HS-5 (cell line): ENCODE data around the gene MPIG6B.

Experiments
- DNase-seq: peaks from one replicate; pipeline ENCODE4 v3.0.0-alpha.2; 2012; ENCODE audit warnings: low read depth

Gene MPIG6B

DNA sequence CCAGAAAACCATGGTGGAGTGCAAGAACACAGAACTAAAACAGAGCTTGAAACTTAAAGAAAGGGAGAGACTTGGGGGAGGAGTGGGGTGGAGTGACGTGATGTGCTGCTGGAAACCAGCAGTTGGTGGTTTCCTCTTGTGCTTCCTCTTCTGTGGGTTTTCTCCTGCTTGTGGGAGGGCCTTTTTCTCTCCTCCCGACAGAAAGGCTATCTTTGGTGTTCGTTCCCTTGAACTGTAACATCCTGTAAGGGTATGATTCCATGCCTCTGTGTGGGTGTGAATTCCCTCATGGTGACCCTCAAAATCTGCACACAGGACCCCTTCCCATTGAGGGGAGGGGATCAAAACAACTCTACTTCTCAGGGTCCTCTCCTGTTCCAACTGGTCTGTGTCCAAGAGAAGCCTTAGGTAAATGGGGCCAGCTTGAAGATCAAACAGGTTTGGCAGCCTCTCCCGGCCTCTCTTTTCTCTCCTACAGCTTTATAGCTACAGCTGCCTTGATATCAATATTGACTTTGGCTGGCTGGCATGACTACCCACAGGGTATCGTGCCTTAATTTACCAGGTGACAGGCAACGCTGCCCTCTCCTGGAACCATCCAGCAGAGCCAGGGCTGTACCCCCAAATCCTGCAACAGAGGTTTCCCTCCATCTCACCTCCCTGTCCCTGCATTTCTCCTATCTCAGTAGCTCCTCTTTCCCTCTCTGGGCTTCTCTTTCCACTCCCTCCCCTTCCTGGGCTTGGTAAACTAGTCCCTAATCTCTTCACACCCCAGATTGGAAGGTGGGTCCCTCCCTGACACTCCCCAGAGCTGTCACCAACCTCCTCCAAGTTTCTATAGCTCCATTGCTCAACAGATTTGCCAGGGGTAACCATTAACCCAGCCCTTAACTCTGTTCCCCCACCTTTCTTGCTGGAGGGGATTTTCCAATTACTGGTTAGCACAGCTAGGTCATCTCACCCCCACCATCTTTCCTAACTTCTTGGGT, 15.1 kb downstream of the MPIG6B start:
- peak; percentile 68 for DNase-seq

DNA sequence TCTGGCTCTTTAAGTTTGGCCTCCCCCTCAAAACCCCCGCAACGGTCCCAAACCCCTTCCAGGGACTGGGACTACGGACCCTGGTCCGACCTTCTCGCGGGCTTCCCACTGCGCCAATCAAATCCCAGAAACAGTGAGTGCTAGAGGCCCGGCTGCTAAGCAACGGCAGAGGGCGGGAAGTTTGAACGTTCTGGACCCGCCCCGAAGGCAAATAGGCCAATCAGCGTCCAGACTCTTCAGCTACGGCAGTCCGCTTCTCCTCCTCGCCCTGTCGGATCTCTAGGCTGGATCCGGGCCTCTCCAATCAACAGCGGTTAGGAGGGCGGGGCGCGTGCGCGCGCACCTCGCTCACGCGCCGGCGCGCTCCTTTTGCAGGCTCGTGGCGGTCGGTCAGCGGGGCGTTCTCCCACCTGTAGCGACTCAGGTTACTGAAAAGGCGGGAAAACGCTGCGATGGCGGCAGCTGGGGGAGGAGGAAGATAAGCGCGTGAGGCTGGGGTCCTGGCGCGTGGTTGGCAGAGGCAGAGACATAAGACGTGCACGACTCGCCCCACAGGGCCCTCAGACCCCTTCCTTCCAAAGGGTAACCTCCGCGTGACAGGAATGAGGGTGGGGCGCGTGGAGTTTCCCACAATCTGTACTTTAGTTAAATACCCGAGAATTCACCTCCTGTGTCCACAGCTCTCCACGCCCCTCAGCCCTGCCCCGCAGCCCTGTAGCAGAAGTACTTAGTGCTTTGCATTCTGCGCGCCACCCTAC, 16.6 kb downstream of the MPIG6B start, which contains the start of gene MSH5:
TSS of gene MSH5 (plus strand) at position 367 of the 758 bp plus-strand sequence. CDS start 462 bp downstream, outside the sequence.
- peak; percentile 97 for DNase-seq

DNA sequence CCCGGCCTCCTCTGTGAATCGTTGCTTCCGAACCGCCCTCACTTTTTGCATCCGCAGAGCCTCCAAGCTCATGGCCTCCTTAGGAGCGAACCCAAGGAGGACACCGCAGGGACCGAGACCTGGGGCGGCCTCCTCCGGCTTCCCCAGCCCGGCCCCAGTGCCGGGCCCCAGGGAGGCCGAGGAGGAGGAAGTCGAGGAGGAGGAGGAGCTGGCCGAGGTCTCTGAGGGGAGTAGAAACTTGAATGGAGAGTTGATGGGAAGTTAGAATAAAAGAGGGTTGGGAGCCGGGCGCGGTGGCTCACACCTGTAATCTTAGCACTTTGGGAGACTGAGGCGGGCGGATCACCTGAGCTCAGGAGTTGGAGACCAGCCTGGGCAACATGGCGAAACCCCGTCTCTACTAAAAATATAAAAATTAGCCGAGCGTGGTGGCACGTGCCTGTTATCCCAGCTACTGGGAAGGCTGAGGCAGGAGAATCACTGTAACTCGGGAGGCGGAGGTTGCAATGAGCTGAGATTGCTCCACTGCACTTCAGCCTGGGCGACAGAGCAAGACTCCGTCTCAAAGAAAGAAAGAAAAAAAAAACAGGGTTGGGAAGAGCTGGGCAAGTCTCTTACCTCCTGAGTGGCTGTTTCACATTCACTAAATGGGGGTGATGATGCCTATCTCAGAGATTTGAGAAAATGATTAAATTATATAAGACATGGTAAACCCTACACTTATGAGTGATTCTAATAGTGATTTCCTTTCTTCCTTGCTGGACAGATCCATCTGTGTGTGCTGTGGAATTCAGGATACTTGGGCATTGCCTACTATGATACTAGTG, 17.4 kb downstream of the MPIG6B start:
- no peak for DNase-seq

DNA sequence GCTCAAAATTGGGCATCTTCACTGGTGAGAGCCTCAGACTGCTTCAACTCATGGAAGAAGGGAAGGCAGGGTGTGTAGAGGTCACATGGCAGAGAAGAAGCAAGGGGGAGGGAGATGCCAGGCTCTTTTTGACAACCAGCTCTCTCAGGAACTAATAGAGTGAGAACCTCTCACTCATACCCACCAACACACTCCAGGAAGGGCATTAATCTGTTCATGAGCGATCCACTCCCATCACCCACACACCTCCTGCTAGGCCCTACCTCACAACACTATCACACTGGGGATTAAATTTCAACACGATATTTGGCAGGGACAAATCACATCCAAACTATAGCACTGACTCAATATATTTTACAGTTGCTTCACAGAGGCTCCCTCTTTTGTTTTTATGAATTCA, 18.6 kb downstream of the MPIG6B start:
- no peak for DNase-seq

DNA sequence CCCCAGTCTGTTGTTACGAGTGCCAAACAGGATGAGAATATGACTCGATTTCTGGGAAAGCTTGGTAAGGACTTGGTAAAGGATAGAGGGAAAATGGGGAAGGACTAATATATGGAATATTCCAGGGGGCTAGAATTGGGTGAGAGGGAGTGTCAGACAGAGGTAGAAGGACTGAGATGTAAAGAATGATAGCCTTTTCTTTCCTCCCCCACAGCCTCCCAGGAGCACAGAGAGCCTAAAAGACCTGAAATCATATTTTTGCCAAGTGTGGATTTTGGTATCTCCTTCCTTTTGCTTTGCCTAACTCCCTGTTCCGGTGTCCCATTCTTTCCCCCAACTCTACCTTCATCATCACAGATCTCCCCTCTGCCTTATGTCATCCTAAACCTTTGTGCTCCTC, 19.7 kb downstream of the MPIG6B start:
- DNase-seq: no peak

DNA sequence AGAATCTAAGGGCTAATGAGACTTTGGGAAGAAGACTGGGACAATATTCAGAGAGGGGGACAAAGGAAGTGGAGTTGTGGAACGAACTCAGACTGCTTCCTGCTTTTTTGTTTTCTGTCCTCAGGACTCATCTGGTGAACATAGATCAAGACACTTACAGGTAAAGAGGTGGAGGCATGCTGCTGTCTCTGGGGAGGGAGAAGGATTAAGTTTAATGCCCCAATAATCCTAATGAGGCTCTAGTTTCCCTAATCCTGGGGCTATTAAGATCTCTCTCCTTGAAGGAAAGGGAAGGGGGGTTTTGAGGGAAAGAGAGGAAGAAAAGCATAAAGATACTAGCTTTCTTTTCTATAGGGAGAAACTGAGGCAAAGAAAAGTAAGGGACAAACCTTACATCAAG, 21.2 kb downstream of the MPIG6B start:
- DNase-seq: no peak

DNA sequence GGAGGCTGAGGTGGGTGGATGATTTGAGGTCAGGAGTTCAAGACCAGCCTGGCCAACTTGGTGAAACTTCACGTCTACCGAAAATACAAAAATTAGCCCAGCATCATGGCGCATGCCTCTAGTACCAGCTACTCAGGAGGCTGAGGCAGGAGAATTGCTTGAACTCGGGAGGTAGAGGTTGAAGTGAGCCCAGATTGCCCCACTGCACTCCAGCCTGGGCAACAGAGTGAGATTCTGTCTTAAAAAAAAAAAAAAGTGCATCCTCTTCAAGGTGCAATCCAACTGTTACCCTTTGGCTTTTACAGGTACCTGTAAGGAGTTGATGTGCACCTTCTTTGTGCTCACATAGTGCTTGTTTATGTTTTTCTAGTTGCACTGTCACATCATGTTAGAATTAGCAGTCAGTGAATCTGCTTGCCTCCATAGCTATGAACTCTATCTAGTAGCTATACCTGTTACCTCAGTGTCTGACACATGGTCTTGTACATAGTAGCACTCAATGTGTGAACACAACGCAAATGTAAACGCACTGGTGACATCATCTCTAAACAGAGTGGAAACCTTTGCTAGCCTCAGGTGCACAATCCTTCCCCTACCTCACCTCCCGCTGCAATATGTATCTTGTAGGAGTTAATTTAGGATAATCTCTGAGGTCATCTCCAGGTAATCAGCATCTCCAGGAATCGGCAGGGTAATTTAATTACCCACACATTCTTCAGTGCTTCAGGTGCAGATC, 26.3 kb downstream of the MPIG6B start:
- no peak for DNase-seq

DNA sequence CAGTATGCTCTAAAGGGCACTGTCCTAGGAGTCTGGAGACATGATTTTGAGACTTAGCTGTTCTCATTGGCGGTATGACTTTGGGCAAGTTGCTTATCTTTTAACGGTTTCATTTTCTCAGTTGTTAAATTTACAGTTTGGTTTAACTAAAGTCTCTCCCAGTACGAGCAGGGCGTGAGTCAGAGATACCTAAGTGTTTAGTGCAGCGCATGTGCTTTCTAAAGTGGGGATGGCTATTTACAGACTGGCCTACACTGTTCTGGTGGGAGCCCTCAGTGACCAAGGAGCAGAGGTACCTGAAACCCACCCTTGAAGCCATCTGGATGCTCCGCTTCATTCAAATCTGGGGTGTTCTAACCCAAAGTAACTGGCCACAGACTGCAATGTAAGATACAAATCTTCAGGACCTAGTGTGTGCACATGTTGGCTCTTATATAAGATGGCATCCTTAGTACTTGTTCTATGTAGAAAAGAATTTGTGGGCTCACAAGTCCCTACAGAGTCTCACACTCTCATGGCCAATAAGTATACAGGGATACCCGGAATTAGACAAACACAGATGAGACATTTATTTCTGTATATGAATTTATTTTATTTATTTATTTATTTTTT, 27.3 kb downstream of the MPIG6B start:
- no peak for DNase-seq

DNA sequence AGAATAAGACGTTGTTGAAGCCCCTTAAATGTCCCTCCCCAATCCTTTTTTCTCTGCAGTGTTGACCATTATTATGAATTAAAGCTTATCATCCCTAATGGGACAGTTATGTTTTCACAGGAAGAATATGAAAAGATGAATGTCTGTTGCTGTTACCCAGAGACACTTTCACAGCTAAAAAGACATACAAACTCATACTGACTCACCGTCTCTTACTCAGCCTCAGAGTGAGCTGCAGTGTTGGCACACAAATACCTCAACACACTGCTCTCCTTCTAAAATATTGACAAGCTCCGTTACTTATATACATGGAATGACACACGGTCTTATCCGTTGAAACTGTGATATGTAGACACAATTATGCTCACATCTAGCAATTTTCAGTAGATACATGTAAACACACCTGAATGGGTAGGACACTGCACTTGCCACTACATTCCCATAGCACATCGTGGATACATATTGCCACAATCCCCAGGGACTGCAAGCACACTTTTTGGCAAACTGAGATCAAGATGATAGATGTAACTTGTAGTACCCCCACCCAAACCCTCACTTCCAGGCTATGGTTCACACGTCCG, 29.7 kb downstream of the MPIG6B start:
- no peak for DNase-seq

DNA sequence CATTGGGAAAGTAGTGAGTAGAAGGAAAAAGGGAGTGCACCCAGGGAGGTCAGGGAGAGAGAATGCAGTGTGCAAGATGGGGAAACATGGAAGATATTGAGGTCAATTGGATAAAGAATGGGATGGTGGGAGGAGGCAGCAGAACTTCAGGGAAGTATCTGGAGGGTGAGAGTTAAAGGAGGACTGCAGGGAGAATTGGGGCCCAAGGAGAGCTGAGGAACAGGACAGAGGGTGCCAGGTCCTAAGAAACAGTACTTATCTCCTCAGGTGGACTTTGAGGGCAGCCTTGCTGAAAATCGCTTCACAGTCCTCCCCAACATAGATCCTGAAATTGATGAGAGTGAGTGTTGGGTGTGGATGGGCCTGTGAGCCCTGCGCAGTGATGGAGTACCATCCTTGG, 35.1 kb downstream of the MPIG6B start:
- DNase-seq: no peak

DNA sequence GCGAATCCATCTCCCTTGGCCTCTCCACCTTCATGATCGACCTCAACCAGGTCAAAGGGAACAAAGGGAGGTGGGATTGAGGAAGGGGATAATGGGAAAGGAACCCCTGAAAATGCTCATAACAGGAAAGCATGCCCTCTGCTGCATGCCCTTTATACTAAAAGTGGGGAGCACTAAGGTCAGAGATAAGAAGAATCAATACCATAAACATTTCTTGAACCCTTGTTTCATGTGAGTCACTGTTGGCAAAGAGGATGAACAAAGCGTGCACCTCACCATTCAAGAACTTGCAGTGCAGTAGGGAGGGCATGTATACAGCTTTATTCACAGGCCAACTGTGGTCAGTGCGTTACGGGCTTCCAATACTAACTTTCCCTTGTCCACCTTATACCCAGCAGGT, 37.6 kb downstream of the MPIG6B start:
- no peak for DNase-seq

DNA sequence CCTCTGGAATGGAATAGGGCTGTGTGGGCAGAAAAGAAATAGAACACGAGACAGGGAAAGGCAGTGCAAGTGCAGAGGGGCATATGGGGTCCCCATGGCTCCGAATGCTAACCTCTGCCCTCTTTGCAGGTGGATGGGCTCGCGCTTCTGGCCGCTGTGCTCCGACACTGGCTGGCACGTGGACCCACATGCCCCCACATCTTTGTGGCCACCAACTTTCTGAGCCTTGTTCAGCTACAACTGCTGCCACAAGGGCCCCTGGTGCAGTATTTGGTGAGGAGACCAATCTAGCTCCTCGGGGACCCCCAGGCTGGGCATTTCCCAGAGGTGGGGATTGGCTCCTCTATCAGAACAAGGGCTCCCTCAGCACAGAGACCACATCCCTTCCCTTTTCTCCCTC, 38.2 kb downstream of the MPIG6B start:
- DNase-seq: no peak

DNA sequence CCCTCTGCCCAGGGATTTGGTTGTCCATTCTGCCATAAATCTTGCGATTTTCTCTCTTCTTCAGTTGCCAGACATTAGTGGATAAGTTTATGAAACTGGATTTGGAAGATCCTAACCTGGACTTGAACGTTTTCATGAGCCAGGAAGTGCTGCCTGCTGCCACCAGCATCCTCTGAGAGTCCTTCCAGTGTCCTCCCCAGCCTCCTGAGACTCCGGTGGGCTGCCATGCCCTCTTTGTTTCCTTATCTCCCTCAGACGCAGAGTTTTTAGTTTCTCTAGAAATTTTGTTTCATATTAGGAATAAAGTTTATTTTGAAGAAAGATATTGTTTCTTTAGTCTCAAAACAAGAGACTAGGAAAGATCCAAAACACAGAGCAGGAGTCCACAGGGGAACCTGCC, 39.2 kb downstream of the MPIG6B start, which contains the start of gene SAPCD1:
TSS of gene SAPCD1 (plus strand) at position 301 of the 400 bp plus-strand sequence. CDS start 399 bp downstream, outside the sequence.
- no peak for DNase-seq

DNA sequence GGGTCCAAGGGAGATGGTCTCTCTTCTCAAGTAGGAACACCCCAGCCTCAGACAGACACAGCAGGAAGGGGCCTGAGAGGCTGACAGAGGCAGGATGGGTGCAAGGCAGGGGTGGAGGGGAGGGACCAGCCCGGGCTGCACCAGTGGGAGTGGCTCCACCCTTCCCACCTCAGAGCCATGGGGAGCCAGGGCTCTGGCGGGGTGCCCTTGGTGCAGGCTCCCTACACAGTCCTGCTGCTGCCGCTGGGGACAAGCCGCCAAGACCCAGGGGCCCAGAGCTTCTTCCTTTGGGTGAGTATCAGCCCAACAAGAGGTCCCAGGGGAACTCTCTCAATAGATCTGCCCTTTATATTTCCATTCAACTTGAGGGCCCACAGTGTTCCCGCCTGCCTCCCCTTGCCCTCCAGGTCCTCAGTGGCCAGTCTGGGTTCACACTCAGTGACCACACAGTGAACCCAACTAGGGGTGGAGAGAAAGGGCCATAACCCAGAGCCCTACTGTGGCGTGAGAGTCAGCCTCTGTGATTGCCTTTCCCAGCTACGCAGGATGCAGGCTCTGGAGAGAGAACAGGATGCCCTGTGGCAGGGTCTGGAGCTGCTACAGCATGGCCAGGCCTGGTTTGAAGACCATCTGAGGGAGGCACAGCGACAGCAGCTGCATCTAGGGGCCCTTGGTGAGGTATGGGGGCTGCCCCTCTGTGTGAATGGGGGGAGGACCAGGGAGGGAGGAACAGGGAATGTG, 39.9 kb downstream of the MPIG6B start:
- DNase-seq: no peak

DNA sequence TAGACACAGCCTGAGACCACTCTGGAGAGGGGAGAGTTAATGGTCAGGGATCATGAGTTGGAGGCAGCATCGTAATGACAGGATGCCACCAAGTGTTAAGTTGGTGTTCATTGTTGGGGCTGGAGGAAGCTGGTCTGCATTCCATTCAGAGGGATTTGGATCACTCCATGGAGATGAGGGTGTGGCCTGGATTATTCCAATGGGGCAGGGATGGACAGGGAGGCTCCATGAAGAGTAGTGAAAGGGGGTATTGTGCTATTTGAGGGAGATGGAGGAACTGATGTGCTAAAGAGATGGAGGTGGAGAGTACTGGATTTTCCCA, 40.4 kb downstream of the MPIG6B start:
- DNase-seq: peak; percentile 32

DNA sequence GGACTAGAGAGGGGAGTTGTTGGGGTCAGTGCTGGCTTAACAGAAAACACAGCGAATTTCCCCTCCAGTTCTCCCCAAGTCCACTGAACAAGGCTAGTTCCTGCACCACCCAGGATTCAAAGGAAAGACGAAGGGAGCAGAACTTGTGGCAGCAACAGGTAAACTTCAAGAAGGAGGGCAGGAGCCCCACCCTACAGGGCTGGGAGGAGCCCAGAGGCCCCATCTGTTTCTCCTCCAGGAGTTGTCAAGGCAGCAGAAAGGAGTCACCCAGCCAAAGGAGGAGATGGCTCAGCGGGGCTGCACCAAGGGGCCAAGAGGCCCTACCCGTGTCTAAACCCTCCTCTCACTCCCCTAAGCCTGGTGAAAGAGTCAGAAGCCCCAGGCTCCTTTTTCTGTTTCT, 41.0 kb downstream of the MPIG6B start:
- no peak for DNase-seq

DNA sequence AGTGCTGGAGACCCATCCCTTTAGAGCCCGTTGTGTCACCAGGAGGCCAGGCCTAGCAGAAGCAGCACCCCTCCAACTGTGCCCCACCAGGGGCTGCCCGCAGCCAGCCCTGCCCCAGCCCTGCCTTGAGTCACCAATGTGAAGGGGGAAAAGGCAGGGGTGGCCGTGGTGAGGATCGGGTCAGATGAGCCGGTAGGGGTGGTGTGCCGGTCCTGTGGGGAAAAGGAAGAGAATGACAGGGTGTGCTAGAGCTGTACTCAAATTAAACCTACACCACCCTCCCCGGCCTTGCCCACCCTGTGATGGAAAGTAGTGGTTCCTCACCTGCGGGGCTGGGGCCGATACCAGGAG, 42.4 kb downstream of the MPIG6B start:
- DNase-seq: no peak

DNA sequence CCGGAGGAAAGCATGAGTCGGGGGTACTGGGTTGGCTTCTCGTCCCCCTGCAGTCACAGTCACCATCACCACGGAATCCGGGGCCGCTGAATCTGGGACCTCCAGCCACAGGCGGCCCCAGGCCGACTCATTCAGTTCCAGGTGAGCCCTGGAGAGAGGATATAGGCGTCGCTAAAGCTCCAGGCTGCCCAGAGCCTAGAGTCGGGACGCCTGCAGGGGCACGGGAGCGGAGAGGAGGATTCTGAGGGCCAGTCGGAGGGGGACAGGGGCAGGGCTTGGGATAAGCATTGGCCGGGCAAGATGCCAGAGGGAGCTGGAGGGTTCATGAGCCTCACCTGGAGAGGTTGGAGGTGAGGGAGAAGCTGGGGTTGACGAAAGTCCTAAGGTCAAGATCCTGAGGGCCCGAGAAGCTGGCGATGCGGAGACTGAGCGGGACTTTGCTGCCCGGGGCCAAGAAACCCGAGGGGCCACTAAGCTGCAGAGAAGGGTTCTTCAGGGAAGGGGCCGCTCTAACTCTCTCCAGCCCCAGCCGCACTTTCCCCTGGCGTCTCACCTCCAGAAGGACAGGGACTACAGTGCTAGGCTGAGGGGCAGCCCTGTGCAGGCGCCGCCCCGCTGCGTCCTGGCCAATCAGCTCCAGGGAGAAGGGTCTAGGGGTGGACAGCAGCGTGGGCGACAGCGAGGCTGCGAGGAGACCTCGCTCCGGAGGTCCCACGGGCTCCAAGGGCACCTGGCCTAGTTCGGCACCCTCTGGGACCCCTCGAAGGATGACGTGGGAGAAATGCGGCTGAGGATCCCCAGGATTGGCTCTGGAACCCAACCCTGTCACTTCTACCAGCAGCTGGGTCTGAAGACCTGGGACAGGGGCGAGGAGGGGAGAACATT, 43.0 kb downstream of the MPIG6B start:
- DNase-seq: no peak

DNA sequence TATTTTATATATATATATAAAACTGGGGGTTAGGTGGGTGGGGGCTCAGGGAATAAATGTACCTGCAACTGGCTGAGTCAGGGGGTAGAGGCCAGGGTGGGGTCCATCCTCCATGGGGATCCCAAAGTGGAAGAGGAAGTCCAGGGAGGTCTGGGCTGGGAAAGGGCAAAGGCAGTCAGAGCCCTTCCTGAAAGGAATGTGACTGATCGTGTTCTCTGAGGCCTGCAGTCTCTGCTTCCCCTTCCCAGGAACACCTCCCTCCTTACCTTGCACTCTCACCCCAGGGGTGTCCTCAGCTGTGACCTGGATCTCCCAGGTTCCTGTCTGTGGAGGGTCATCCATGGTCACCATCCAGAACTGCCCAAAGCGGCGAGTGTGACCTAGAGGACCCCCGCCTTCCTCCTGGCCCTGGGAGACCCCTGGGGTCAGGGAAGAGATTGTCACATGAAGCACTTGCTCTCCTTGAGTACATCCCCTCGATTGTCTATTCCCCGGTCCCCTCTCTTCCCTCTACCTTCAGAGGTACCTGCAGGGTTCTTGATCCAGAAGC, 44.0 kb downstream of the MPIG6B start:
- DNase-seq: no peak
